Measurements from ENCODE around the gene NCAPG2.

Gene NCAPG2

DNA sequence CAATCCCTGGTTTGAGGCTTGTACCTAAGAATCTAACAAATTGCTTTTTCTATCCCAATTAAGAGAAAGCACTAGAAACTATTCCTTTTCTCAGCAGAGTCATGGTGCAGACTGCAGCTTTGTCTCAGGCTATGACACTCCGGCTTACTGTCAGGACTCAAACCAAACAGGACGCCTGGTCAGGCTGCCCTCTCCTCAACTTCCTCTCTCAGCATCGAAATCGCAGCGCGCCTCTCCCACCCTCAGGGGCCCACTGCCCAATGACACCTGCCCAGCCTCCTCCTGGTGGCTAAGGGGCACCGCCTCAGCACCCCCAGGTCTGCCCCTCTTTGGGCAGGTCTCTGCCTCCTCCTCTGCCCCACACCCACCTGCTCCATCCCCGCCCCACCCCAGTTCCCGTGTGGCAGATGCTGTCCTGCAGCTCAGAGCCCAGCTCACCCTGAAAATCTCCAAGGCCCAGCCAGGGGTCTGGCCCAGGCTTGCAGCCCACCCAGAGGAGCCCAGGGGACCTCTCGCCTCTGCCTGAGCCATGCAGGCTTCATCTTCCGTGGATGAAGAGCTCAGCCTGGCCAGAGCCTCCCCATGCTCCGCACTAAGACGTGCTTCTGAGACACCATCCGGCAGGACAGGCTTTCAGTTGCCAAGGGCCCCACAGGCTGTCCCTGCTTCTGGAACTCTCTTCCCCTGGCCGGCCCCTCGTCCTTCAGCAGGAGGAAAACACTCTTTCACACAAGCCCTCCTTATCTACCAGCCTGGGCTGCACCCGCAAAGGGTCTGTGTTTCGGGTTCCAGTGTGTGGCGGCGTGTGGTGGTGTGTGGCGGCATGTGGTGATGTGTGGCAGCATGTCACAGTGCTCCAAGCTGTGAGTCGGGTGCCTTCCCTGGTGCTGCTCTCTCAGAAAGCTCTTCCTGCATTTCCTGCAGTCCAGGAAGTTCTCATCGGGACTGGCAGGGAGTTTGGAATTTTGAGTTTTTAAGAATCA, 100.5 kb downstream of the NCAPG2 start:
- Histone ChIP-seq H3K36me3 (replicated peaks; ENCODE audit: insufficient read depth, low read length) (no peaks in the 10 kb centered on the region), H3K4me1 (ENCODE audit: low read length) (no peaks in the 10 kb centered on the region), H3F3A (ENCODE audit: insufficient read depth, low read length) (no peaks in the 10 kb centered on the region), H4K20me1 (ENCODE audit: insufficient read depth, low read length) (no peaks in the 10 kb centered on the region), H3K27ac (ENCODE audit: low read length) (no peak overlapping the region), H3K27me3 (replicated peaks; ENCODE audit: insufficient read depth, low read length) (no peaks in the 10 kb centered on the region), H3K9me2 (replicated peaks; ENCODE audit: insufficient read depth, low read length) (no peaks in the 10 kb centered on the region), H3K4me3 (ENCODE audit: low read length) (no peak overlapping the region), H3K9ac (ENCODE audit: low read length) (no peak overlapping the region), H3K79me2 (ENCODE audit: low read length) (no peaks in the 10 kb centered on the region), H3K9me3 (replicated peaks; ENCODE audit: insufficient read depth, low read length) (no peaks in the 10 kb centered on the region), H2AFZ (ENCODE audit: low read length) (no peak overlapping the region), H3K4me2 (ENCODE audit: low read depth, low read length) (no peak overlapping the region)
- no peak for DNase-seq
- TF ChIP-seq, protein P1, sequence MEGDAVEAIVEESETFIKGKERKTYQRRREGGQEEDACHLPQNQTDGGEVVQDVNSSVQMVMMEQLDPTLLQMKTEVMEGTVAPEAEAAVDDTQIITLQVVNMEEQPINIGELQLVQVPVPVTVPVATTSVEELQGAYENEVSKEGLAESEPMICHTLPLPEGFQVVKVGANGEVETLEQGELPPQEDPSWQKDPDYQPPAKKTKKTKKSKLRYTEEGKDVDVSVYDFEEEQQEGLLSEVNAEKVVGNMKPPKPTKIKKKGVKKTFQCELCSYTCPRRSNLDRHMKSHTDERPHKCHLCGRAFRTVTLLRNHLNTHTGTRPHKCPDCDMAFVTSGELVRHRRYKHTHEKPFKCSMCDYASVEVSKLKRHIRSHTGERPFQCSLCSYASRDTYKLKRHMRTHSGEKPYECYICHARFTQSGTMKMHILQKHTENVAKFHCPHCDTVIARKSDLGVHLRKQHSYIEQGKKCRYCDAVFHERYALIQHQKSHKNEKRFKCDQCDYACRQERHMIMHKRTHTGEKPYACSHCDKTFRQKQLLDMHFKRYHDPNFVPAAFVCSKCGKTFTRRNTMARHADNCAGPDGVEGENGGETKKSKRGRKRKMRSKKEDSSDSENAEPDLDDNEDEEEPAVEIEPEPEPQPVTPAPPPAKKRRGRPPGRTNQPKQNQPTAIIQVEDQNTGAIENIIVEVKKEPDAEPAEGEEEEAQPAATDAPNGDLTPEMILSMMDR (IDR thresholded peaks at IDR 0.05; ENCODE audit: low read length): no peak
- TF ChIP-seq EZH2phosphoT487 (IDR thresholded peaks at IDR 0.05; ENCODE audit: low read length) (no peak), EZH2 (optimal IDR thresholded peaks at IDR 0.05; ENCODE audit: low read depth, low read length) (no peak)

DNA sequence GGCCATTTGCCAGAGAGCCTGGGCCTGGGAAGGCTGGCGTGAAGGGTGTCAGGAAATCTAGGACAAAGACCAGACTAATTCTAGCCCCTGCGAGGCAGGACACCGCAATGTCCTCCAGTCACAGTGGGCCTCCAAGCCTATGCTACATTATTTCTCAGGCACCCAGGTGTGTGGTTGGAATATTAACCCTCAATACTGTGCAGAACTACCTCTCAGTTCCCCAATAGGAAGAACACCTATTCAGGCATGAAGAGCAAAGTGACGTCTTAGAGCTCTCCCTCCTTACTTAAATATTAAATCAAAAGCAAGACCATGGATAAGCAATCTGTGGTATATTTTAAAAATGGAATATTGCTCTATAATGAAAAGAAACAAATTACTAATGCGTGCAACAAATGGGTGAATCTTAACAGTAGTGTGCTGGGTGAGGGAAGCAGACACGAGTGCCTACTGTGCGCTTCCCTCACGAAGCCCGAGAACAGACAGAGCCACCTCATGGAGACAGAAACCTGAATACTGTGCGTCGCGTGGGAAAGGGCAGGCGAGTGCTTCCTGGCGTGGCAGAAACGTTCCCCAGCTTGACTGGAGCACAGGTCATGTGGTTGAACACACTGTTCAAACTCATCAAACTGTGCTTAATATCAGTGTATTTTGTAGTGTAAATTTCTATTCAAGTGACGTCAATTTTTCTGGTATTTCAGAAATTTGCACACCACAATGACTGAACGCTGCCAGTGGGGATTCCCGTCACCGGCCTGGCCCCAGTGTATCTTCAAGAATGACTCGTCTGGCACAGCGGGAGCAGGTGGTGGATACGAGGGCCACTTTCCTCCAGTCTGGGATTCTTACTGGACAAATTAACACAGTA, 101.5 kb downstream of the NCAPG2 start:
- Histone ChIP-seq H3K4me3 (ENCODE audit: low read length) (no peak overlapping the region), H3K4me1 (ENCODE audit: low read length) (no peaks in the 10 kb centered on the region), H3K79me2 (ENCODE audit: low read length) (no peaks in the 10 kb centered on the region), H3K4me2 (ENCODE audit: low read depth, low read length) (no peak overlapping the region), H3K27me3 (replicated peaks; ENCODE audit: insufficient read depth, low read length) (no peaks in the 10 kb centered on the region), H3K36me3 (replicated peaks; ENCODE audit: insufficient read depth, low read length) (no peaks in the 10 kb centered on the region), H3F3A (ENCODE audit: insufficient read depth, low read length) (no peaks in the 10 kb centered on the region), H3K9me3 (replicated peaks; ENCODE audit: insufficient read depth, low read length) (no peaks in the 10 kb centered on the region), H3K27ac (ENCODE audit: low read length) (no peak overlapping the region), H3K9me2 (replicated peaks; ENCODE audit: insufficient read depth, low read length) (no peaks in the 10 kb centered on the region), H3K9ac (ENCODE audit: low read length) (no peak overlapping the region), H4K20me1 (ENCODE audit: insufficient read depth, low read length) (no peaks in the 10 kb centered on the region), H2AFZ (ENCODE audit: low read length) (no peak overlapping the region)
- TF ChIP-seq, protein P1 (IDR thresholded peaks at IDR 0.05; ENCODE audit: low read length): no peak
- no peak for TF ChIP-seq EZH2phosphoT487 (IDR thresholded peaks at IDR 0.05; ENCODE audit: low read length)
- TF ChIP-seq EZH2 (optimal IDR thresholded peaks at IDR 0.05; ENCODE audit: low read depth, low read length): no peak
- no peak for DNase-seq

DNA sequence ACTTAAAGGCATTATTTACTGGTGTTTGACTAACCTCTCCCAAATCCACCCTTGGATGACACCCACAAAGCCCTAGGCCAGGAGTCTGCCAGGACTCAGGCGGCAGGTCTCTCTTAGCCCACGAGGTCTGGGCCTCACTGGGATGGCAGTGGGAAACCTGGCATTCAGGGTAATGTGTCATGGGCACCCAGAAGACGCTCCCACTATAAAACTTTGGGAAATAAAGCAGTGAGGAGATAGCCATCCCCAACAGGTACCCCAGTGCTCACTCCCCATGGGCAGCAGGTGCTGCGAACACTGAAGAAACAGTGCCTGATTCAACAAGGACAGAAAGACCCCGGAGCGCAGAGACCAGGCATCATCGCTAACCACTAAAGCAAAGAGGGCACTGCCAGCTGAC, 102.6 kb downstream of the NCAPG2 start:
- no peaks in the 10 kb centered on the region for H3K9me3 ChIP-seq (replicated peaks; ENCODE audit: insufficient read depth, low read length)
- no peaks in the 10 kb centered on the region for H3K79me2 ChIP-seq (ENCODE audit: low read length)
- no peaks in the 10 kb centered on the region for H4K20me1 ChIP-seq (ENCODE audit: insufficient read depth, low read length)
- no peak overlapping the region for H3K9ac ChIP-seq (ENCODE audit: low read length)
- no peaks in the 10 kb centered on the region for H3K36me3 ChIP-seq (replicated peaks; ENCODE audit: insufficient read depth, low read length)
- H3K4me1 ChIP-seq (ENCODE audit: low read length): no peaks in the 10 kb centered on the region
- no peaks in the 10 kb centered on the region for H3K9me2 ChIP-seq (replicated peaks; ENCODE audit: insufficient read depth, low read length)
- no peak overlapping the region for H2AFZ ChIP-seq (ENCODE audit: low read length)
- H3F3A ChIP-seq (ENCODE audit: insufficient read depth, low read length): no peaks in the 10 kb centered on the region
- no peak overlapping the region for H3K4me3 ChIP-seq (ENCODE audit: low read length)
- no peak for TF ChIP-seq EZH2 (optimal IDR thresholded peaks at IDR 0.05; ENCODE audit: low read depth, low read length)
- TF ChIP-seq, protein P1 (IDR thresholded peaks at IDR 0.05; ENCODE audit: low read length): no peak
- no peak for TF ChIP-seq EZH2phosphoT487 (IDR thresholded peaks at IDR 0.05; ENCODE audit: low read length)
- no peak overlapping the region for H3K4me2 ChIP-seq (ENCODE audit: low read depth, low read length)
- no peak overlapping the region for H3K27ac ChIP-seq (ENCODE audit: low read length)
- no peaks in the 10 kb centered on the region for H3K27me3 ChIP-seq (replicated peaks; ENCODE audit: insufficient read depth, low read length)
- DNase-seq: no peak

Measured in MM.1S (cell line).